Stimulated activated CD4-positive, alpha-beta T cell treated with anti-CD3 and anti-CD28 coated beads, Interleukin-15, amount 100 ng/mL, for 48 hours (primary cell): ENCODE data around the gene CCDC185.

Experiments used
- DNase-seq, 2 donors: peaks; one replicate each; pipeline ENCODE4 v3.0.0-alpha.2; 2020; ENCODE audit warnings: low read depth in 2 of 2

Gene CCDC185

GRCh38 chr1:223393275-223394214, at the start of gene CCDC185:
Gene CCDC185 (plus strand): TSS chr1:223393415. CDS start chr1:223393476, 61 bp downstream.
- no peak for DNase-seq

DNA sequence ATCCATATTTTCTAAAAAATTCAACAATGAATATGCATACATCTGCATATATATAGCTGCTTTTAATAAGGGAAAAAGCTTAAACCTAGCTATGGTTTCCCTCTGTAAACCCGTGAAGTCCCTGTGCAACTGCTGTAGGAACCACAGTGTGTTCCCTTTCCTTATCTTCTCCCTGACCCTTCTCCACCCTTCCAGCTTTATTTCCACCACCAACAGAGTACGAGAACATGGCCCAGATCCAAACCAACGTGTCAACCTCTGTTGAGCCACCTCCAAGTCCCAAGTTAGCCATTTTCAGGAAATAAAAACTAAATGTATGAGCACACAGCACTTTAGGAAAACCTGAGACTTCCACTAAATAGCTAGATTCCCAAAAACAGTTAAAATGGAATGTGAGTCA, 49.5 kb upstream of the CCDC185 start:
- no peak for DNase-seq

- DNase-seq = no peak
Measured at GRCh38 chr1:223344491-223344890, 48.7 kb upstream of the CCDC185 start.

GRCh38 chr1:223345720-223346119, 47.5 kb upstream of the CCDC185 start:
- DNase-seq = no peak

DNA sequence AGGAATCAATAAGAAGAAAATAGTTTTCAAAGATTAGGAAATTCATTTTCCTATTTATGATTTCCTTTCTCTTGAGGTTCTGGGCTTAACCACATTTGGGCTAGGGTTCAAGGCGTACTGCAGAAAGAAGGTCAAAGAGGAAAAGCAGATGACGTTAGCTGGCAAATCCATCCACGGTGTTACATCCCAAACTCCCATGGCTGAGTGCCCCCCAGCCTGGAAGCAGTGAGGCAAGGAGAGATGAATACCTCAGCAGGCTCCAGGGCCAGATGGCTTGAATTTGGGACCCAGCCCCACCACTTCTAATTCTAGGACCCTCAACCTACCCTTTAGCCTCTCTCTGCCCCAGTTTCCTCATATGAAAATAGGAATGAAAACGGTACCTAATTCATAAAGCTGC, 46.9 kb upstream of the CCDC185 start:
- no peak for DNase-seq

DNA sequence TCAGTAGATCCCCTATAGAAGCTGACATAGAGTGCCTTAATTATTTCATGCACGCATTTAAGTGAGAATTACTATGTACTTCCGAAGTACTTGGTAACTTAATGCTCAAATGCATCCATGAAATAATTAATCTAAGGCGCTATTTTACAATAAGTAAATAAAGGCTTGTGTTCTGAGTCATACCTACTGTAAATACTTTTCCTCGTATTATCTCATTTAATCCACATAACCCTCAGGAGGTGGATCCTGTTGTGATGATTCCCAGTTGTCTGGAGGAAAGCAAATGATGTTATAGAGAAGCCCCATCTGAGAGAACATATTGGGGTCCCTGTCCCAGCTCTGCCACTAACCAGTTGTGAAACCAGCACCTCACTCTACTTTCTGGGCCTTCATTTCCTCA, 45.6 kb upstream of the CCDC185 start:
- DNase-seq = no peak

- no peak for DNase-seq
Measured at GRCh38 chr1:223348439-223348838, 44.8 kb upstream of the CCDC185 start.

DNA sequence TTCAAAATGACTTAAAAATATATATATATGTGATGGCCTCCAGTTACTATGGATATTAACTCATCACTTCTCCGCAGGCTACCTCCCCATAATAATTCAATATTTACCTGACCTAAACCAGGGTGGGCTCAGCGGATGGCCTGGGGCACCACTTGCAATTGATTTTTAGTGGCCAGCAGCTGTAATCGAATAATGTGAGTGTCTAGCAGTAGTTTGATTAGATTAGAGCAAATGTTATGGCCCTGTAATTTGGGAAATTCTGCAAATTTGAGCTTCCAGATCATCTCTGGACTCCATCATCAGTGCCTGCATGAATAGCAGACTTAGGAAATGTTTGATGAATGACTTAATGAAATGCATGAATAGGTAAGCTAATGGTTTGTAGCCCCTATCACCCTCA, 44.0 kb upstream of the CCDC185 start:
- no peak for DNase-seq

DNA sequence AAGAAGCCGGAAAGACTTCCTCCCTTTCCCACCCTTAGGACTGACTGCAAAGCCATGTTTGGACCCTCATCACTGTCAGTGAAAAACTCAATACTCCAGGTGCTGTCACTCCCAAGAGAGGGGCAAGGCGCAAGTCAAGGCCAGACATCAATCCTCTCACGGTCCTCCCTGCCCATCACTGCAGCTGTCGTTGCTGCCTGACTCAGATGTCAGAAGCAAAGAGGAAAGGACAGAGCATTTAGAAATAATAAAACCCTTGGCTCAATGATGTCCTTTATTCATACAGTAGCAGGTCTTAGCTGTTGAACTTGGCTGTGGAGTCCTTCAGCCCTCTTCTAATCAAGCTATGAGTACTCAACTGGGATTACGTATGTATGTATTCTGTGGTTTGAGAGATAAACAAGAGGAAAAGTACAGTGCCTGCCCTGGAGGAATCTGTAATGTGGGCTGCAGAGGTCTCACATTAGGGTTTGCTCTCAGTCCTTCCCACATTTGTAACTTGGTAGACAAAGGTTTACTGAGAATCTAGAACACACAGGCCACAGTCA, 42.8 kb upstream of the CCDC185 start:
- no peak for DNase-seq

GRCh38 chr1:223352944-223353343, 40.3 kb upstream of the CCDC185 start:
- DNase-seq = no peak

- no peak for DNase-seq
Measured at GRCh38 chr1:223353939-223354338, 39.3 kb upstream of the CCDC185 start.

- DNase-seq = no peak
Measured at GRCh38 chr1:223355699-223356098, 37.5 kb upstream of the CCDC185 start.

DNA sequence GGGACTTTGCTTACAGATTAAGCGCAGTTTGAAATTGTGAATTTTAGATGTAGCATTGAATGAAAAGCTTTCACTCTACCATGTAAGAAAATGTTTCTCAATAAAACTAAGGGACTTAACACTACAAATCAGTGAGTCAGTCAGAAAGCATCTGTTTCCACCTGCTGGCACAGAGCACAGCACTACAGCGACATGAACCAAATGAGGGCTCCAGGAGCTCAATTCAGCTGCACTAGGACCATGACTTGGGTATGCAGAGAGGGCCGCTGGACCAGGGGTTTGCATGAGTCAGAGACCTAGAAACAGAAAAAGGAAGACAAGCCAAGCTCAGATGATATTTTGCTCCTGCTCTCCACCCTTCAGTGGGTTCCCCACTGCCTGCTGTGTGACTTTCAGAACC, 34.4 kb upstream of the CCDC185 start:
- no peak for DNase-seq

- DNase-seq = peak in 1 of 2 donors; percentile 7
Measured at GRCh38 chr1:223363057-223363855, 30.0 kb upstream of the CCDC185 start.

GRCh38 chr1:223363856-223364684, 29.1 kb upstream of the CCDC185 start, which contains the start of gene SUSD4:
Gene SUSD4 (minus strand): TSS chr1:223364176. CDS start chr1:223363425, 751 bp downstream.
- DNase-seq = peak; percentile 24 to 40

GRCh38 chr1:223364685-223365382, 28.4 kb upstream of the CCDC185 start:
- DNase-seq = no peak

GRCh38 chr1:223374064-223374610, 19.1 kb upstream of the CCDC185 start:
- DNase-seq = no peak

GRCh38 chr1:223378754-223379153, 14.5 kb upstream of the CCDC185 start:
- no peak for DNase-seq

DNA sequence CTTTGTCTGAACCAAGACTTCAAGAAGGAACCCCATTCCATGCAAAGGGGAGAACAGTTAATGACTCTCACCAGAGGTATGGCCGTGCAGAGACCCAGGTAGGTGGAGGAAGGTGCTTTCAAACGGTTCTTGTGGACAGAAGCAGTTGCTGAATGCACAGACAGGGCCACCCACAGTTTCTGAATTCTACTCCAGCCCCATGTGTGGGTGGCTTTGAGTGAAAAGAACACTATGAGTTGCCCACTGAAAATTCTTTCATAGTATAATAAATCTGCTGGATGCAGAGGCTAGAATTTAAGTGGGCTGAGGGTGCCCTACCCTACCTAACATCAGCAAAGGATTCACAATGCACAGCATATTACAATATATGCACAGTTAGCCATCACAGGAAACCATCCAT, 7.2 kb upstream of the CCDC185 start:
- DNase-seq = no peak

DNA sequence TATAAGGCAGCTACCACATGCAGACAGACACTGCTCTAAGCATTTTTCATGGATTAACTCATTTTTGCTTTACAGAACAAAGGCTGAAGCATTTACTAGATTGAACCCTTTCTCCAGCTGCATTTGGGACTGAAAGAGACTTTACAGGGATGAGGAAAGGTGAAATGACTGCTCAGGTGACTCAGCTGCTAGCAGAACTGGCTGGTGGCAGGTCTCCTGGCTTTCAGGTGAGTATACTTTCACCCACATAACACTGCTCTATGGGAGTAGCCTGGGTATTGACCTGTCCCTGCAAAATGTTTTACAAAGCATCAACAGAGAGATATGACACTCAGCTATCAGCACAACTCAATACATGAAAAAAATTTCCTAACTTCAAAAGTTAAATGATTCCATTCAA, 2.6 kb upstream of the CCDC185 start:
- DNase-seq = no peak

DNA sequence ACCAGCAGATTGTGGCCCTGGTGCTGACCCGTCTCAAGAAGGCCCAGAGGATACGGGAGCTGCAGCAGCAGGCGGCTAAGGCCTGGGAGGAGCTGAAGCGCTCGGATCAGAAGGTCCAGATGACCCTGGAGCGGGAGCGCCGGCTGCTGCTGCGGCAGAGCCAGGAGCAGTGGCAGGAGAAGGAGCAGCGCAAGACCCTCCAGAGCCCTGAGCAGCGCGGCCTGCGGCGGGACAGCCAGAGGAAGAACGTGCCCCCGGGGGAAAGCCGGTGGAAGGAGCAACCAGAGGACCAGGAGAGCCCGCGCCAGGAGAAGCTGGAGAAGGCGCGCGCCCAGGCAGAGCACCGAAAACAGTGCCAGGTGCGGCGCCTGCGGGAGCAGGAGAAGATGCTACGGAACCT, 1.0 kb downstream of the CCDC185 start:
- DNase-seq = no peak
